GM18873 (cell line): ENCODE data around the gene PRR5L.

Experiments used
- ATAC-seq: cut with Tn5 transposase; IDR thresholded peaks from one replicate; pipeline ENCODE4 v1.9.1; 2021; ENCODE audit warnings: mild to moderate bottlenecking, moderate library complexity, moderate number of reproducible peaks; ENCODE audit not compliant: unreplicated experiment, low FRiP score

PRR5L gene

DNA sequence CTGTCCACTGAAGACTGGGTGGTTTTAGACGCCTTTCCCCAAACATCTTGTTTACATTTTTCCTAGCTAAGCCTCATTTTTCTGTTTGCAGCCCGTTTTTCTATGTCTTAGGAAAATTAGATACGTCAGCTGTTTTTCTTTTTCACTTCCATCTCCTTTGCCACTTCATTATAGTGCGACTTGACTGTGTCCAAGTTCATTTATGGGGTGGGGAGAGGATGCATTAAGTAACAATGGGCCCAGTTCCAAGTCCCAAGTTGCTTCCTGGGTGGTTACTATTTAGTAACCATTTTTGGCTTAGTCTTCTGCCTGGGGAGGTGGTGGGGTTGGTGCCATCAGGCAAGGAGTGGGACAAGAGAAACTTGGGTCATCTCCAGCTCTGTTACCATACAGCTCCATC, 131.0 kb downstream of the PRR5L start:
- ATAC-seq: no peak

DNA sequence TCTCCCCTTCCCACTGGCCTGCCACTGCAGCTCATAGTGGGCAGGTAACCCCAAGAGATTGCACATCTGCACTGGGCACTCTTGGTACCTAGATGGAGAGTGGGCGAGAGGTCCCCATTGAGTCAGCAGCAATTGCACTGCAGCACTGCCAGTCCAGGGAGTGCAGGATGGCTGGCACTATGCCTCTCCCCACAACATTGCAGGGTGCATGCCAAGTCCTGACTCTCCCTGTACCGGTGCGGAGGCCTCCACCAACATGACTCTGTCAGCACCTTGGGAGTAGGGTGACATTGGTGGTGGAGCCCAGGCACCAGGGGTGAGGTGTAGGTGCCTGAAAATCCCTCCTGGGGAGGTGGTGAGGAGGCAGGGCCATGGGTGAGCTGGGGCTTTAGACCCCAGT, 131.8 kb downstream of the PRR5L start:
- ATAC-seq: no peak

- no peak for ATAC-seq
Observed at GRCh38 chr11:36431429-36432092, 135.5 kb downstream of the PRR5L start.

GRCh38 chr11:36432093-36432469, 136.0 kb downstream of the PRR5L start:
- ATAC-seq: no peak

DNA sequence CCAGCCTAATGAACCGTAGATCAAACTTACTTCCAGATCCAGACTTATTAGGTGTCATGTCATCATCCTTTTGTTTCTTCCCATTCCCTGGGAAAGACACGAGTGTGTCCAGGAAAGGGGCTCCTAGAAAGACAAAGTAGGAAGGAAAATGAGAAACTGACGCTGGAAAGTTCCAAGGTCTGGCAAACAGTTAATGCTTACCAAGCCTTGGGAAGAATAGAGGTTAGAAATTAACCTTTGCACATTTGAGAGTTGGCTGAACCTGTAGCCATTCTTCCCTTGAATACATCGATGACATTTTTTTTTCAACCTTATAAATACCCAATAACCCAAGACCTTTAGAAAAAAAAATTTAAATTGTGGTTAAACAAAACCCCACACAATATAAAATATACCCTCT, 136.7 kb downstream of the PRR5L start:
- ATAC-seq: no peak

- no peak for ATAC-seq
Observed at GRCh38 chr11:36436064-36436463, 140.0 kb downstream of the PRR5L start.

- ATAC-seq: no peak
Observed at GRCh38 chr11:36436589-36436988, 140.5 kb downstream of the PRR5L start.

GRCh38 chr11:36437413-36437812, 141.3 kb downstream of the PRR5L start:
- ATAC-seq: no peak

GRCh38 chr11:36438126-36438525, 142.0 kb downstream of the PRR5L start:
- no peak for ATAC-seq

DNA sequence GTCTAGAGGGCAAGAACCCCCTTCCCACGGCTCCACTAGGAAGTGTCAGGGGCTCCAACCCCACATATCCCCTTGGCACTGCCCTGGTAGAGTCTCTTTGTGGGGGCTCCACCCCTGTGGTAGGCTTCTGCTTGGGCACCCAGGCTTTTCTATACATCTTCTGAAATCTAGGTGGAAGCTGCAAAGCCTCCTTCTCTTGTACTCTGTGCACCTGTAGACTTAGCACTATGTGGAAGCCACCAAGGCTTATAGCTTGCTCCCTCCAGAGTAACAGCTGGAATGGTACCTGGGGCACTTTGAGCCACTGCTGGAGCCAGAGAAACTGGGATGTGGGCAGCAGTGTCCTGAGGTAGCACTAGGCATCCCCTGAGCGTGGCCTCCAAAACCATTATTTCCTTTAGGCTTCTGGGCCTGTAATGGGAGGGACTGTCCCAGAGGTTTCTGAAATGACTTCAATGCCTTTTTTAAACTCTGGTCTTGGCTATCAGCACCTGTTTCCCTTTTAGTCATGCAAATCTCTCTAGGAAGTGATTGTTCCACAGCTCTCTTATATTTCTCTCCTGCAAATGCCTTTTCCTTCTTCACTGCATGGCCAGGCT, 145.6 kb downstream of the PRR5L start:
- peak; percentile 95 for ATAC-seq

DNA sequence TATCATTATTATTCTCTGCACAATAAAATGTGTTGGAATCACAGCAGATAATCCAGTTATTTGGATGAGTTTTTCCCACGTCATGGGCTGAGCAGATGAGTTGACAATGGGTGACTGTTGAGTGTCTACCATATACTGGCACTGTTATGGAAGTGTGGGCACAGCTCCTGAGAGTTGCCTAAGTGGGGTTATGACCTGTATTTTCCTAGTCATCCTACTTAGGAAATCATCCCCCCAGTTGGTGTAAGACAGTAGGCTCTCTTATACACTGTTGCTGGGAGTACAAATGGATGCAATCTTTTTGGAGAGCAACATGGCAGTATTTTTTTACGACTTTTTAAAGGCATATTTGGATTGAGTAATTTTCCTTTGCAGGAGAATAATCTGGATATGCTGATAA, 147.6 kb downstream of the PRR5L start:
- ATAC-seq: no peak

- no peak for ATAC-seq
Observed at GRCh38 chr11:36446135-36446534, 150.0 kb downstream of the PRR5L start.

- no peak for ATAC-seq
Observed at GRCh38 chr11:36447514-36447913, 151.4 kb downstream of the PRR5L start.

DNA sequence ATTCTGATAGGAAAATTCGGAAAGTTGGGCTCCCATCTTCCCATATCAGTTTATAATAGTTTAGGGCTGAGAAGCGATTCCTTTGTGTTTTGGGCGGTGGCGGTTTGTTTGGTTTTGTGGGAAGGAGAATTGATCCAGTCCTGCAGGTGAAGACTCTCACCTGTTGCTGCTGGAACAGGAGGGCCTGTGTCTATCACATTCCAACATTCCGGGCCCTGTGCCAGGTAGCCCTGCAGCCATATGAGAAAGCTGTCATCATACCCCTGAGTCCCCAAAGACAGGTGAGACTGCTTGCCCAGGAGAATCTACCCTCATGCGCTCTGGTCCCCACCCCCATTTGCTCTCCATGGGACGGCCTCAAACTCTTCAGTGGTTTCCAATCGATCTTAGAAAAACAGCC, 151.9 kb downstream of the PRR5L start:
- no peak for ATAC-seq

DNA sequence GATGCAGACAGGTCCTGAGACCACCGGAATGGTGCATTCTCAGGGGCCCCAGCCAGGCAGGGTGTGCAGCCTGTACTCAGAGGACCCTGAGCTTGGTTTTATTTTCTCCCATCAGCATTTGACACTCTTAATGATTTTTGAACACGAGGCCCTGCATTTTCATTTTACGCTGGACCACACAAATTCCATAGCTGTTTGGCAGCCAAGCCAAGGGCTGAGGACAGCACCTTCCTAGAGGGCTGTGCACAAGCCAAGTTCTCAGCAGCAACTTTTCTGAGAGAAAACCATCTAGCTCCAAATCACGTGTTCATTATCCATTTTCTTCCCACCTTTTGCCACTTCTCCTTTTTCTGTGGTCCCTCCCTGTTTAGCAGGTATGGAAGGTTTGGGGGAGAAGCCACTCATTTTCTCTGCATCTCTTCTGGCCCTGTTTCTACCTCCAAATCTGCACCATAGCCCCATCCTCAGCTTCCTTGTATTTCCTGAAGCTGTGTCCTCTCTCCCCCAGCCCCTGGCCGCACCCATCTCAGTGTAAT, 153.5 kb downstream of the PRR5L start:
- ATAC-seq: no peak

- no peak for ATAC-seq
Observed at GRCh38 chr11:36450110-36450572, 154.1 kb downstream of the PRR5L start.

DNA sequence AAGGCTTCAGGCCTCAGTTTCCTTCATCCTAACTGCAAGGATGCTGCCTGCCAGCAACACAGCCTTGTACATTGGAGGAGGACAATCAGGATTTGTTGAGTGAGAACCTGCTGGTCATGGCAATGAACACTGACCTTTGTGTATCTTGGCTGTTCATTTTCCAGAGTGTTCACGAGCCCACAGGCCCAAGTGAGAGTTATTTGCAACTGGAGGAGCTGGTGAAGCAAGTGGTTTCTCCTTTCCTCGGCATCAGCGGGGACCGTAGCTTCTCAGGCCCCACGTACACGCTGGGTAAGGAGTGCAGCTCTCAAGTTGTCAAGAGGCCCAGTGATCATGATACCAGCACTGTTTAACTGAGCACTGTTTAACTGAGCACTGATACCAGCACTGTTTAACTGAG, 155.0 kb downstream of the PRR5L start:
- no peak for ATAC-seq

DNA sequence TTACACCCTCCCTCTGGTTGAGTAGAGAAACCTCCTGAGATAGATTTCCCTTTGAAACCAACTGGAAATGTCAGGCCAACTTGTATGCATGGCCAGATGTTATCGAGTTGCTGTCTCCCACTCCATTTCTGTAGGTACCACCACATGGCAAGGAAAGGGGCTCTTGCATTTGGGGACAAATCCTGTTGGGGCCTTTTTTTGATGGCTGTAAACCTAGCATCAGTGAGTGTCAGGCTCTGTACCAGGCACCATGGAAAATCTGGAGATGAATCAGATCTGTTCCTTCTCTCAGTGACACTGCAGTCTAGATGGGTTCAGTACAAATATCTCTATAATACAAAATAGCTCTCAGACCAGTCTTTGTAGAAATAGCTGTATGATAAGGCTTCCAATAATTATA, 155.6 kb downstream of the PRR5L start:
- no peak for ATAC-seq

GRCh38 chr11:36452236-36452940, 156.3 kb downstream of the PRR5L start:
- ATAC-seq: no peak

- ATAC-seq: no peak
Observed at GRCh38 chr11:36452961-36453360, 156.9 kb downstream of the PRR5L start.

GRCh38 chr11:36453678-36454077, 157.6 kb downstream of the PRR5L start:
- no peak for ATAC-seq

- no peak for ATAC-seq
Observed at GRCh38 chr11:36454551-36454940, 158.5 kb downstream of the PRR5L start.
